Activated T-helper 1 cell treated with Interleukin-2 at 50 U/mL for 16 hours (primary cell): ENCODE results near the gene SNRNP48.

Source experiments
- DNase-seq: peaks from one replicate; pipeline ENCODE4 v3.0.0-alpha.2; 2020; ENCODE audit warnings: low read depth

The SNRNP48 gene

DNA sequence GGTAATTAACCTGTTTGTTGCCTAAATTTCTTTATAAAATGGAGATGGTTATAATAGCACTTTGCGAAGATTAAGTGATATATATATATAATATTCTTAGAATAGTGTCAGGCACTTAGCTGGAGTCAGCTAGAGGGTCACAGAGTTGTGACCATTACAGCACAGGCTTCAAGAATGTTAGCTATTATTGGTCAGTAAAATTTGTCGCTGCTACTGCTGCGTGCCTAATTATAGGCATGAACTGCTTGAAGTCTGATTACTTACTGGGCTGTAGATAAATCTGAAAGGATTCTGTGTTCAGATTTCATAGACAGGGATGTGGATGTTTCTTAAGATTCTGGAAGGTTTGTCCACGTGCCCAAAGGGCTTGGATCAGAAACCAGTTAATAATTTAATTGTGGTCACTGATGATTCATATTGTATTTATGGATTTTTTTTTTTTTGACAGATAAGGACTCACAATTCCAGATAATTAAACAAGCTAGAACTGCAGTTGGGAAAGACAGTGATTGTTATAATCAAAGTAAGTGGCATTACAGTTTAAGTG lies 4.7 kb downstream of the SNRNP48 start:
- no peak for DNase-seq

DNA sequence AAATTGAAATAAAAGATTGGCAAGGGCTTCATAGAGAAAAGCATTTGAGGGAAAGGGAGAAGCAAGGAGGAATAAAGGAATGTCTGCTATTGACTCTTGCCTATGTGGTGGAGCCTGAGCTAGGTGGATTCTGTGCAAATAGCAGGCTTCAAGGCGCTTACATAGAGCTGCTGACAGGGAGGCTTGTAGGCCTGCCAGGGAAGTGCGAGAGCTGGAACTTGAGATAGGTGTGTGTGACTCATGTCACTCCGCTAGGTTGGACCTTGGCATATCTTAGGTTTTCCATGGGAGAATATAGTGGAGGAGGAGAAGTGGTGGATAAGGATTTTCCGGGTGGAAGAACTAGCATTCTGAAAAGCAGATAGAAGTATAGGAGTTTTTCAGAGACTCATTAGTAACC lies 14.0 kb downstream of the SNRNP48 start:
- no peak for DNase-seq

DNA sequence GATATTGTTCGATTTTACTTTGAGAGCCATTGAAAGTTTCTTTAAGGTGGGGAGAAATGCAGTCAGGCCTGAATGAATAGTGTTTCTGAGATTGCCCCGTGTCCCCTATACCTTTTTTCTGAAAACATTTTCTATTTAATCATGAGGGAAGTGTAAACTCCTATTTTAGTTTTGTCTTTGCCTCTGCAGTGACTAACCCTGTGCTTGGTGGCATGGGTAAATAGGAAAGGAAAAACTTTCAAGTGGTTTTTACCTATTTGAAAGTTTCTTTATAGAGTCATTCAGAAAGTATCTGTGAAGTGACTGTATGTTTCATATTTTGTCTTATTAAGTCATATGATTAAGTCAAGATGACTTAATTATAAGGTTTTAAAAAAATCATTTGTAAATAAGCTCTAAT lies 14.5 kb downstream of the SNRNP48 start:
- no peak for DNase-seq

DNA sequence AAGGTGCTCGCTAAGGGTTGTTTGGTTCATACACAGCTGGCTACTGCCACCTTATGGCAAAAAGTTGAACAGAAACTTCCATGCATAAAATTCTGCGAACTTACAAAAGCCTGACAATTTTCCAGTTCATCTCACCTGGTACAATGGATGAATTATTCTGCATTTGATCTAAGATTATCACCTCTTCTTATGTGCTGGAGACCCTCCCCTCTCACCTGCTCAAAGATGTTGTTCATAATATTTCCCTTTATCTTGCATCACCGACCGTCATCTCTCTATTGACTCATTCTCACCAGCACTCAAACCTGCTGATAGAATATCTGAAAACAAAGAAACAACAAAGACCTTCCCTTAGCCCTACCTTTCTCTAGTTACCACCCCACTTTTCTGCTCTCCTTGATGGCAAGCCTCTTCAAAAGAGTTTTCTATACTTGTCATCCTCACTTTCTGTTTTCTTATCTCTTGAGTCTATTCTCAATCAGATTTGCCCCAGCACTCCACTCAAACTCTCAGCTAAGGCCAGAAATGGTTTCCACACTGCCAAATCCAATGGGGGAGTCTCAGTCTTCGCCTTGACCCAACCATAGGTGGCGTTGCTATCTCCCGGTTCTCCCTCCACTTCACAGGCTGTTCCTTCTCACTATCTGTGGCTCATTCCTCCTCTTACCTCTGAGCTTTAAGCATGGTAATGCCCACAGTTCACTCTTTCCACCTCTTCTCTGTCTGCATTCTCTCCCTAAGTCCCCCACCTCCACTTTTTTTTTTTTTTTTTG lies 25.8 kb downstream of the SNRNP48 start:
- DNase-seq: no peak

DNA sequence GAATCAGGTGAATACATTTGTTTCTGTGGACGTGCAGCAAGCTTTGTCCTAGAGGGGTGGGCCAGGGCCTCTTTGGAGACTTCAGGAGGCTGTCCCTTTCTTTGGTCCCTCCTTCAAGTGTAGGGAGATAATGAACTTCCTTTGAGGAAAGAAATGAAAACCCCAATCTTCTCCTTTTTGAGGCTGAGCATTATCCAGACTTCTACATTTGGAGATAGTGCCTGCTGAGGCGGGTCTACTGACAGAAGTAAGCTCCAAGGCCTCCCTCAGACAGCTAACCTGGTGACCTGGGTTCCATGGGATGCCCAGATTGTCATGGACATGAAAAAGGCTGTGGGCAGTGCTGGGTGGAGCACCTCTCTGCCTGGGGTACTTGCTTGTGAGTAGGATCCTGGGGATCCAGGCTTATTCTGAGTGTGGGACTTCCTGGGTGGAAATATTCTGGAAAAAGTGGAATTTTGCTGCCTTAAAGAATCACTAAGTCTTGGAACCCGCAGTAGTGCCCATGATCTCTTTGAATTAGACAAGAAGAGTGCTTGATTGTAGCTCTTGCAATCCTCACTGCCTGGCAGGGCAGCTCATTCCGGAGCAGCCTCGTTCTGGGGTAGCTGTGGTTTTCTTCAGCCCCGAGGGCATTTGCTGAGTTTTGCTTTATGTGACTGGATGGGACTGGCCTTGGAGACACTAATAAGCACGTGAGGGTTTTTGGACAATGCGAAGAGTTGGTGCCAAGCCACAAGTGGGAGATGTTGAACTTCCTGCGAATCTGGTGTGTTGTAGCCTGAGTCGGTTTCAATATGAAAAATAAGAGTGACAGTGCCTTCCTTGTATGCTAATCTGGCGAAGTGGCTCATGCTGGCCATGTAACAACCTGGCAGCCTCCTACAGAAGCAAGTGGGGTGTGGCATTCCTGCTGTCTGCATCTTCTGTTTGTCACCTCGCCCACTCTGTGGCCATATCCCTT lies 28.1 kb downstream of the SNRNP48 start:
- DNase-seq: no peak

DNA sequence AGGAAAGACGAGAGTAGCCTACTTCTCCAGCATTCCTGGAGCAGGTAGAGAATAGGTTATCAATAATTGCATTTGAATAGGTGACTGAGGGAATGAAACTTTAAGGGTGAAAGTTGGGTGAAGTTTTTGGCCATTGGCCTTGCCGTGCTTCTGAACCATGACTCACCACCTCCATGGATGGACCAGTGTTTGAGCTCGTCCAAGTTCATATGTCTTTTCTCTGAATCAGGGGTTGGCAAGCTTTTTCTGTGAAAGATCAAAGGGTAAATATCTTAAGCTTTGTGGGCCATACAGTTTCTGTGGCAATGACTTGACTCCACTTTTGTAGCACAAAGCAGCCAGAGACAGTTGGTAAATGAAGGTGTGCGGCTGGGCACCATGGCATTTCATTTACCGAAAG lies 31.8 kb downstream of the SNRNP48 start:
- no peak for DNase-seq

DNA sequence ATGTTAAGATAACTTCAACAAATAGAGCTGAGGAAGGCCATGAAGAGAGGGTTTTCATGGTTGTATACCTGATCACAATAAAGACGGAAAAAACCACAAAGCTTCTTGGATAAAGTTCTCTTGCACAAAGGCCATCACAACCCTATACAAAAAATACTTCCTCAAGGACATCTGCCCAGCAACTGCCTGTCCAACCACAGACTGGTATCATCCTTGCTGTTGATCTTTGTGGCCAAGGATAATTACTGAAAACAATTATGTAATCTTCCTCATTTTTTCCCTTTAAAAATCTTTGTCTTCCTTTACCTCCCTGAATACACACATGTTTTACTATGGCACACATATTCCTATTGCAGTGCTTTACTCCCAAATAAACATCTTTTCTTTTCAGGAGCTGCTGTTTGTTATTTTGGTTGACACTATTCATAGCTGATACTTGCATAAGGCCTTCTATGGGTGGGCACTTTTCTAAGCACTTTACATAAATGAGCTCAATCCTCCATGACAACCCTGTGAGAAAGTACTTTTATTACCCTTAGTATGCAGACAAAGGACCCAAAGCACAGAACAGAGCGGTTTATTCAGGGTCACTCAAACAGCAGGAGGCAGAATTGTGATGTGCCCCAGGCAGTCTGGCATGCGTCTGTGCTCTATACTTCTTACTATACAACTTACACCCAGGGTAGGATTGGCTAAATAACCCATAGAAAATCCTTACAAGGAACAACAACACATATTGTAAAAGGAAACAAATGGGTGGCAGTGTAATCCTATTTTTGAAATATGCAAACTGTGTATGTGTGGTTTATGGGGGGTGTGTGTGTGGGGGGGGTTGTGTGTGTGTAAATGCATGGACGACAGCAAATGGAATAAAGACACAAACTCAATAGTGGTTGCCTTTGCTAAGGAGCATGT lies 35.1 kb downstream of the SNRNP48 start:
- DNase-seq: no peak

DNA sequence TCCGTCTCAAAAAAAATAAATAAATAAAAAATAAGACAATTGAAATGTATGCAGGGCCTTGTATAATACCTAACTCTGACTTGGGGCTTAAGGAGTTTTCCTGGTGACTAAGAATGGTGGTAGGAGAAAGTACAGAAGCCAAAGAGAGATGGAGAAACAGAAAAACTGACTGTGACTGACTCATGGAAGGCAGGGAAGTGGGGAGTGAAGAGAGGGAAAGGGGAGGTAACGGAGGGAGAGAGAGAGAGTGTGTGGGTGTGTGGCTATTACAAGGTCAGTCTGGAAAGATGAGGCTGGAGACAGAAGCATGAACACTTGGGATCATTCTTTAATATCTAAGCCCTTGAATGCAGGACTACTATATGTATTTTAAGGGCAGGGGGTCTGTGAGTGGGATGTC lies 38.5 kb downstream of the SNRNP48 start:
- DNase-seq: no peak

DNA sequence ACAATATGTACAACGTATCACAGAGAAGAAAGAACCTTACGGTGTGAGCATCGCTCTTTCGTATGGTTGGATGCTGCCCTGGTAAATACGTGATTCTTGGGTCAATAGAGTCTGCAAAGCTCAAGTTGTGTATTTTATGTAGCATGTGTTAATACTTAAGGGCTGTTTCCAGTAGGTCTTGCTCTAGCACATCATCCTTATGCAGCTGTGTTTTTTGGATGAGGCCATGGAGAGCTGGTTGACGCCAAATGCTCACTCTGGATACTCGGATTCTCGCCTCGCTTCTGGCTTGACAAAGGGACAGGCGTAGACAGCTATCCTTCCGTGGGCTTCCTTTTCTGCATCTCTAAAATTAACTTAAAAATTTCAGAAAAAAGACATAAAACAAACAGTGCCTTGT lies 38.9 kb downstream of the SNRNP48 start:
- no peak for DNase-seq

DNA sequence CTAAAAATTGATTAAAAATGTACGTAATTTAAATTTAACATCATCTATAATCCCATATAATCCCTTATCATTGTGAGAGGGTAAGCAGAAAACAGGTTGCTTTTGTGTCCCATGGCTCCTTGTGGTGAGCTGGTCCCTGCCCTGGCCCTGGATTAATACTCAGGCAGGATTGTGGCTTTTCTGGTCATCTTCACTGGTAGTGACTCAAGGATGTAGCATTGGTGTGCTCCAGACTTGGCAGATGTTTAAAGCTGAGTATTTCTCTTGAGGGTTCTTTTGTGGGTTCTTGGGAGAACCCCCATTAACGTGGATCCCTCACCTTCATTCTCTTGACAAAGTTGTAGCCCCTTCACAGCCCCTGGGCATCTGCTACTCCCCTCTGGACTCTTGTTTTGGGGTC lies 39.3 kb downstream of the SNRNP48 start:
- DNase-seq: no peak

DNA sequence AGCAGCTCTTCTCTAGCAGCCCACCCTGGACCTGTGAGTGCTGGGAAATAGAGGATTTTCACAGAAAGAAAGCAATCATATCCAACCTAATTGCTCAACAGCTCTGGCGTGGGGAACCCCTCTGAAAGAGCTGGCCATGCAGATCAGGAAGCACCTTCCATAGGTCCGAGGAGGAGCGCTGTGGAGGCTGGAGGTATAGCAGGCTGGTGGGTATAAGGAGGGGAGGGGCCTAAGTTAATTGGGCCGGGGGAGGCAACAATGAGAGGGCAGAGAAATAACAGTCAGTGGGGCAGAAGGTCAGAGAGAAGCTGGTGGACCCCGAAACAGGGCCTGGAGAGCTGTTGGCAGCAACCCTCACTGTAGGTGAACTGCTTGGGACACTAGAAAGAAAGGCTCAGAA lies 40.8 kb downstream of the SNRNP48 start:
- DNase-seq: no peak

DNA sequence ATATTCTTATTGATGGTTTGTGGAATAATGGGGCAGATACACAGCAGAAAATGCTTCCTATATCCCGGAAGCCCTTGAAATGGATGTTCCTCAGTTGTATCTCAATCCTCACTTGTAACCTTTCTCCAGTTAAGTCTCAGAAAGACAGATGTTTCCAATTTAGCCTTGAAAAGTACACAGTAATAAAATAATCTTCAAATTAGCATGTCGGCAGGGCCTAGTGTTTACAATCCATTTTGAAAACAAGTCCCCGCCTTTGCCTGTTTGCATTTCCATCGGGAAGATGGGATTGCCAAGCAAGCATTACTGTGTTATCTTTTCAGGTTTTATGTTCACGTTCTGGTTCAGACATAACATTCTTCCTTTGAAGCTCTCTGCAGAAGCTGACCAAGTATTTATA lies 41.5 kb downstream of the SNRNP48 start:
- DNase-seq: no peak

DNA sequence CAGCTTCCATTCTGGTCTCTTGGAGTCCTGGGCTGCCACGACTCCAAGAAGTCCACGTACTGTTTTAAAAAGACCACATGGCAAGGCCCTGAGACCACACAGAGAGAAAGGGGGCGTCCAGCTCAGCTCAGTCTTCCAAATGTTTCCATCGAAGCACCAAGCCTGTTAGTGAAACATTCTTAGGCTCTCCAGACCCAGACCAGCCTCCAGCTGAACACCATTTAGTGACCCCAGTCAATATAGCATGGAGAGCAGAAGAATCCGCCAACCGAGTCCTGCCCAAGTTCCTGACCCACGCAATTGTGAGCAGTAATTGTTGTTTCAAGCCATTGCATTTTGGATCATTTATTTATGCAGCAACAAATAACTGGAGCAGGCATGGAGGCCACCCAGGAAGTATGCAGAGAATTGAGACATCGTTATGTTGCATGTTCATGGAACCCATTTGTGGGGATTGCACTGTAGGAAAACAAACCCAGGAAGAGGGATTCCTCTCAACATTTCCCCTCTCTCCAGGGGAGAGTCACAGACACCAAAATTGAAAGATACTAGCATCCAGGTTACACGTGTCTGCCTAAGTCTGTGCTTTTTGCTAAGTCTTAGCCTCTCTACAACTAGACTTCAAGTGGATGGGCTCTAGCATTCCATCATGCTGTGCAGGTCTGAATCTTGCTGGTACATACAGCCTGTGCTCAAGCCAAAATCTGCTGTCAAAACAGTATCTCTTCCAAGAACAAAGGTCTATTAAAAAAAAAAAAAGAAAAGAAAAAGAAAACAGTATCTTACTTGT lies 42.7 kb downstream of the SNRNP48 start:
- DNase-seq: no peak

DNA sequence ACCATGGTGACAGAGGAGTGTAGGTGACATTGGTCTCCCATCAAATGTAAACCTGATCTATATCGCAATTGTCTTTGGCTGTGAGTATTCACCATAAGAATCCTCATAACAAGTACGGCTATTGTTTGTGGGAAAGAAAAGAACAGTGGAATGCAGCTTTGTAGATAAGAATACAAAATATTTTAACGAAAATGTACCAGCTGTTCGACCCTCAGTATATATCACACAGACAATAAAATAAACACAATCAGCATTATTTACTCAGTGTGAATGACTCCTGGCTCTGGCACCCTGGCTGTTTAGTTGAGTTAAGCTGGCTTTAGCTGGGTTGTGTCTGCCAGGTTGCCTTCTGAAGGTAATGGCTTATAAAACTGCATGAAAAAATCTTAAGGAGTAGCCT lies 43.4 kb downstream of the SNRNP48 start:
- no peak for DNase-seq

DNA sequence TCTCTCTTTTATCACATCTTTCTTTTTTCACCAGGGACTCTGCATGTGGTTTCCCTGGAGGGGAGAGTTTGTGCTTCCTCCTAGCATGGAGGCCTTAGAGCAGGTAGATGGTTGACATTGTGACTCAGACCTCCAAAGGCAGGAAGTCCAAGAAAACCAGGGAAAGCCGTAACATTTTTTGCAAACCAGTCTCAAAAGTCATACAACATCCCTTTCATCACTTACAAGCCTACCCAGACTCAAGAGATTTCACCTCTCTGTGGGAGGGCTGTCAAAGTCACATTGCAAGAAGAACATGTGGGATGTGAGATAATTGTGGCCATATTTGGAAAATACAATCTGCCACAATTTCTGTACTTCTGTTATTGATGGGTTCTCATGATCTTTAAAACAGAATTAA lies 46.2 kb downstream of the SNRNP48 start:
- DNase-seq: no peak

DNA sequence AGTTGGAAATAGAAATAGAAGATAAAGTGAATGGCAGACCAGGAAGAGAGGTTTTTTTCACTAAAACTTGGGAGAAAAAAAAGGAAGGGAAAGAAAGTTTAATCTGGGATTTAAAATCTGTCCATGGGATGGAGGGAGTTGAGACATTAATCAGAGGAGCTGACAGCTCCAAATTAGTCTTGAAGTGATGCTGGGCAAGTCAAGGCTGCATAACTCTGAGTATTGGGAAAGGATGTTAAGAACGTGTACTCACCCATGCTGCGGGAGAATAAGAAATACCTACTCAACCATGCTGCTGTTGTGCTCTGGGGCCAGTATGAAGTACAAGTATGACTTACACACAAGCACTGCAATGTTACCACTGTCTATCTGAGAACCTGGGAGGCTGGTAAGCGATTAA lies 47.5 kb downstream of the SNRNP48 start:
- DNase-seq: no peak

DNA sequence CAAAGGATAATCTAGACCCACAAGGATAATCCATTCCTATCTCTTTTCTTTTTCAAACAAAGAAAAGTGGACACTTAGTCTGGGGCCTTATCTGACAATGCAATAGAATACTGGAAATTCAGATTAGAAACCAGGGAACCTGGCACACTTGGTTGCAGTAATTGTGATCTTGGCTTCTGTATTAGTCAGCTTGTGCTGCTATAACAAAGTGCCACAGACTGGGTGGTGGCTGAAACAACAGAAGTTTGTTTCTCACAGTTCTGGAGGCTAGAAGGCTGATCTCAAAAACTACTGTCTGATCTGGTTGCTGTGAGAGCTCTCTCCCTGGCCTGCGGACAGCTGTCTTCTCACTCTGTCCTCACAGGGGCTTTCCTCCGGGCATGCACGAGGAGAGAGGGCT lies 49.4 kb downstream of the SNRNP48 start:
- DNase-seq: no peak

DNA sequence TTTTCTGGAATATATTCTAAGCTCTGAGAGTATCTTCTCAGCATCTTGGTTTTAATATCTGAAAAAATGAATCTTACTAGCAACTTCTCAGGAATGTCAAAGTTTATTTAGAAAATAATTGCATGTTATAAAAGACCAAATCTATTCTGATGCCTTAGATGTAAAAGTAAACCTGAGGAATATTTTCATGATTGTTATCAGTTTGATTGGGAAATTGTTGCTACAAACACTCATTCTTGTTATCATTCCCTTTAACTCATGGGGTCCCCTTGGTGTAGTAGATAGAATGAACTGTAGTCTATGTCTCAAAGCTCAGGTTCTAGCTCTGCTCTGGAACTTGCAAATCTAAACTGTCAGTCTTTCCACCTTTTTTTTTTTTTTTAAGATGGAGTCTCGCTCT lies 50.0 kb downstream of the SNRNP48 start:
- DNase-seq: no peak

DNA sequence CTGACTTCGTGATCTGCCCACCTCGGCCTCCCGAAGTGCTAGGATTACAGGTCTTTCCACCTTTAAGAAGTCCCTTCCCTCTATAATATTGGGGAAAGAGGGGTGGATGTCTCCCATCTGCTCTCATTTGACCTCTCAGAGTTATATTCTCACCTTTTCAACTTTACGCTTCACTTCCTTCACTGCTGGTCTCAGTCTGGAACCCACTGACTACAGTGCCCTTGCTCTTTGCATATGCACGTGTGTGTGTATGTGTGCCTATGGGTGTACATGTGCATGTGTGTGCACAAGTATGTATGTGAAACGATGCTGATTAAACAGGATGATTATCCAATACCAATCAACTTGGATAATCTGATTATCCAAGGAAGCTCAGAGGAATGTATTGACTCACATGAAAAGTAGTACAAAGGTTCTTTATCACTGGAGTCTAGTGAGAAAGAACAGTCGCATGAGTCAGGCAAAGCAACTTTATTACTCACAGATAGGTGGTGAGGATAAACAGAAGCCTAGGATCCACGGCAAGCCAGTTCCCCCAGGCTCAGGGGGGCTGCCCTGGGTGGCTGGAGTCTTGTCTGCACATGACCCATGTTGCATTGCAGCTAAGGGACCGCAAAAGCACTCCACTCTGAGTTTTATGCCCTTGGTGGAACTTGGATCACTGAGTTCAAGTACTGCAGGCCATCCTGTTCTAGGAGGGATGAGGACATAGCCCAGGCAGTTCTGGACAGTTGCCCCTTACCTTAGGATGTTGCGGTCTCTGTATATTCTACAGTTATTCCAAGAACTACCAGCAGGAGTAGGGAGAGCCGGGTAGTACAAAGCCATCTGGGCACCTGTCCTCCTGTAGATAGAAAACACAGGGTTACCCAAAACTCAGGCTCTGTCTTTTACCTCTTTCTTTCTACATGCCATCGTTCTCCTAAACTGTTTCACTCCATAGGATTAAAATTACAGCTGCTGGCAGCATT lies 50.9 kb downstream of the SNRNP48 start:
- DNase-seq: no peak

DNA sequence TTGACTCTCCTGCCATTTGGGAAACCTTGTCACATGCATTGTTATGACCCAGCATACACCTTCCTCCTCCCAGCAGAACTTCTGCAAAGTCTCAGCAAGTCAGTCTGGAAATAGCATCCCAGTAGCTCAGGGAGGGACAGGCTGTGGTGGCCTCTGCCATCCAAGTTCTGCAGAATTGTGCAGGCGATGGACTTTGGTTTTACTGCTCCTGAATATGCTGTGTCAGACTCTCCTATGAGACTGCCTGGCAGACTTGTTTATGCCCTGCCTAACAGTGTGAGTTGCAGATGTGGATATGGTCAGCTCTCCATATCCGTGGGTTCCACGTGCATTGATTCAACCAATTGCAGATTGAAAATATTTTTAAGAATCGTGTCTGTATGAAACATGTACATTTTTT lies 52.8 kb downstream of the SNRNP48 start:
- DNase-seq: no peak
